Ovary (tissue), 9 donors: Measurements from ENCODE around the gene NECTIN2. TPM values are rescaled to one million over a fixed set of nuclear protein-coding genes. Genes with fewer than 3 reads are reported as not detected.

Experiments
- DNase-seq, 5 donors: peaks; one replicate each; pipeline ENCODE4 v3.0.0-alpha.2; 2019 to 2020
- H3K27ac ChIP-seq, 2 donors: fragments of 200-600 bp; one replicate each; pipeline versions ENCODE4 v1.5.1 to v1.8.0; 2019 to 2022
- H3K27me3 ChIP-seq: fragments of 200-600 bp; one replicate; pipeline ENCODE4 v1.8.0; 2022
- H3K36me3 ChIP-seq: fragments of 200-600 bp; sonication (generic); one replicate; pipeline ENCODE4 v1.5.1; 2019
- H3K4me1 ChIP-seq: one replicate; pipeline ENCODE4 v1.8.1; 2013; ENCODE audit warnings: mild to moderate bottlenecking, moderate library complexity; ENCODE audit not compliant: insufficient read depth
- H3K4me3 ChIP-seq: fragments of 200-600 bp; sonication (generic); one replicate; pipeline ENCODE4 v1.5.1; 2017
- H3K9me3 ChIP-seq, 2 donors: fragments of 200-600 bp in 1 of 2; sonication (generic) in 1 of 2; one replicate each; pipeline versions ENCODE4 v1.5.1 to v1.8.1; 2013 to 2019; ENCODE audit warnings: mild to moderate bottlenecking in 1 of 2, moderate library complexity in 1 of 2
- EP300 ChIP-seq: sonication (generic); formaldehyde crosslinking; IDR thresholded peaks from one replicate; pipeline ENCODE4 v1.6.1; 2017; ENCODE audit warnings: antibody characterized with exemption
- POLR2A ChIP-seq: fragments of 450-650 bp; IDR thresholded peaks from one replicate; pipeline ENCODE4 v1.6.1; 2017; ENCODE audit warnings: antibody characterized with exemption, mild to moderate bottlenecking, moderate library complexity
- WGBS, 3 donors: extraction: QIAGEN DNeasy Blood & Tissue Kit in 1 of 3; methylation state at CpG; one replicate each; pipeline versions ENCODE4 v1.1.5 to v1.1.7; 2013 to 2017; 5-methylcytosine and 5-hydroxymethylcytosine counted together
- intact Hi-C, 4 donors: fragments of 100-400 bp; cut with DNase I; formaldehyde crosslinking; loops; one replicate each; pipeline versions ENCODE4 v1.11.0 to v1.15.1; 2022 to 2023
- polyA plus RNA-seq, 2 donors: library from polyadenylated mRNA; stranded (reverse); fragments of 200-250 nt in 1 of 2; fragments of 350-450 nt in 1 of 2; fragmentation: Illumina TruSeq in 1 of 2; extraction: RNeasy Lipid Tissue Mini Kit (QIAGEN cat#74804) in 1 of 2; gene quantifications; one replicate each; pipeline ENCODE4 v1.2.3, GENCODE V29; 2013 to 2014
- total RNA-seq, 7 donors: library from RNA; depleted of rRNA in 2 of 7; stranded (reverse); fragments of >200 nt in 2 of 7; fragmentation: NEBNext Ultra II Directional in 3 of 7; extraction: Animal tissue kit (Norgen Biotek cat#: 25700) in 3 of 7; gene quantifications; one replicate each; pipeline versions ENCODE4 v1.1.0 to v1.2.4, GENCODE V29; 2016 to 2023
- TF ChIP-seq, protein P1 (sequence below), 3 donors: fragments of 450-650 bp in 2 of 3; fragments of 200-600 bp in 1 of 3; IDR thresholded peaks; one replicate each; pipeline versions ENCODE4 v1.5.1 to v1.8.0; 2016 to 2022; ENCODE audit warnings: antibody characterized with exemption in 3 of 3, mild to moderate bottlenecking in 1 of 3
- donor health status: DM: no; HTN: no; CAD: no; lungs with moderate emphysema.
- donor health status: DM: no; HTN: no; CAD: no.
- donor health status: Bipolar disorder and iron deficiency.
- donor health status: DM: yes; HTN: yes; CAD: no.
- donor health status: DM: no; HTN: no; CAD: no.
- donor health status: DM: yes; HTN: yes; CAD: no.

The NECTIN2 gene
- total and polyA plus RNA-seq, 9 donors = 37.8 to 185 (median 71.8) TPM

GRCh38 chr19:44800461-44800860 is 45.6 kb upstream of the NECTIN2 start:
- H3K4me1 ChIP-seq = no peaks in the 10 kb centered on the region
- intact Hi-C loops = loop anchor here in 2 of 4 donors (2.0 to 5.0 kb wide), 2 partner anchors 42 to 44 kb away; no protein-coding TSS in a partner anchor
- no peaks in the 10 kb centered on the region for H3K36me3 ChIP-seq
- DNase-seq = peak; percentile 83 to 92 (median 90)
- no peaks in the 10 kb centered on the region for H3K27me3 ChIP-seq
- no peaks in the 10 kb centered on the region for H3K9me3 ChIP-seq
- 2 to 11% (median 7%) methylated on average over 3 of the region's 3 CpGs for WGBS, 3 donors
- TF ChIP-seq, protein P1, sequence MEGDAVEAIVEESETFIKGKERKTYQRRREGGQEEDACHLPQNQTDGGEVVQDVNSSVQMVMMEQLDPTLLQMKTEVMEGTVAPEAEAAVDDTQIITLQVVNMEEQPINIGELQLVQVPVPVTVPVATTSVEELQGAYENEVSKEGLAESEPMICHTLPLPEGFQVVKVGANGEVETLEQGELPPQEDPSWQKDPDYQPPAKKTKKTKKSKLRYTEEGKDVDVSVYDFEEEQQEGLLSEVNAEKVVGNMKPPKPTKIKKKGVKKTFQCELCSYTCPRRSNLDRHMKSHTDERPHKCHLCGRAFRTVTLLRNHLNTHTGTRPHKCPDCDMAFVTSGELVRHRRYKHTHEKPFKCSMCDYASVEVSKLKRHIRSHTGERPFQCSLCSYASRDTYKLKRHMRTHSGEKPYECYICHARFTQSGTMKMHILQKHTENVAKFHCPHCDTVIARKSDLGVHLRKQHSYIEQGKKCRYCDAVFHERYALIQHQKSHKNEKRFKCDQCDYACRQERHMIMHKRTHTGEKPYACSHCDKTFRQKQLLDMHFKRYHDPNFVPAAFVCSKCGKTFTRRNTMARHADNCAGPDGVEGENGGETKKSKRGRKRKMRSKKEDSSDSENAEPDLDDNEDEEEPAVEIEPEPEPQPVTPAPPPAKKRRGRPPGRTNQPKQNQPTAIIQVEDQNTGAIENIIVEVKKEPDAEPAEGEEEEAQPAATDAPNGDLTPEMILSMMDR (IDR thresholded peaks at IDR 0.05) = peak; percentile 92 to 95 (median 95)
- TF ChIP-seq POLR2A (no peak), EP300 (no peak)
- no peak overlapping the region for H3K4me3 ChIP-seq
- H3K27ac ChIP-seq = no peak overlapping the region

DNA sequence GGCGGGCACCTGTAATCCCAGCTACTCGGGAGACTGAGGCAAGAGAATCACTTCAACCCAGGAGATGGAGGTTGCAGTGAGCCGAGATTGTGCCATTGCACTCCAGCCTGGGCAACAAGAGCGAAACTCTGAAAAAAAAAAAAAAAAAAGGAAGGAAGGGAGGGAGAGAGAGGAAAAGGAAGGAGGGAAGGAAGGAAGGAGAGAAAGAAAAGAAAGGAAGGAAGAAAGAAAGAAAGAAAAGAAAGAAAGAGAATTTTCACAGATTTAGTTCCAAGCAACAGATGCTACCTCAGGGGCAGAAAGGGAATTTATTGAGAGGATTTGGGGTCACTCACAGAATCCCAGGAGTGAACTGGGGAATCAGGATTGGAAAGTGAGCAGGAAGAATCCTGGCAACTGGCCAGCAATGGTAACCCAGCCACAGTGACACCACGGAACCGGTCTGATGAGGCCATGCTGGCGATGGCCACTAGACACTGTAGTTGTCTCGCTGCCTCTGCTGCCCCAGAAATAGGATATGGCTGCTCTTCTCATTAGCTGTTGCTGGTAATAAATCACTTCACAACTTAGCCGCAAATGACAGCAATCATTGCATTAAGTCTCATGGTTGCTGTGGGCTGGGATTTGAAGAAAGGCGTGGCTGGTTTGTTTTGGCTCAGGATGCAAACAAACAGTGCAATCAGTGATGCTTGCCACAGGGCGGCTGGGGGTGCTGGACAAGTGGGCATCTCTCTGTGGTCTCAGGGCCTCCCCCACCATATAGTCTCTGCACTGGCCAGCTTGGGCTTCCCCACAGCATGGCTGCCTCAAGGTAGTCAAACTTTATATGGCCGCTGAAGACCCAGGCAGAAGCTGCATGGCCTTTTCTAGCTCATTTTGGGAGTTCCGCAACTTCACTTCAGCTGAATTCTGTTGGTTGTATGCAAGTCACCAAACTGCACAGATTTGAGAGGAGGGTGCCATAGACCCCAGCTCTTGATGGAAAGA is 42.4 kb upstream of the NECTIN2 start:
- Histone ChIP-seq H3K9me3 (no peaks in the 10 kb centered on the region), H3K4me1 (peaks cover 8% of the 10 kb centered on the region), H3K4me3 (no peak overlapping the region), H3K36me3 (no peaks in the 10 kb centered on the region), H3K27ac (no peak overlapping the region), H3K27me3 (no peaks in the 10 kb centered on the region)
- WGBS, 3 donors = 90 to 94% (median 92%) methylated on average over 13 of the region's 13 CpGs
- no peak for TF ChIP-seq POLR2A
- TF ChIP-seq, protein P1 (IDR thresholded peaks at IDR 0.05) = no peak
- no peak for TF ChIP-seq EP300
- intact Hi-C loops = loop anchor here in 2 of 4 donors (2.0 to 5.0 kb wide), 2 partner anchors 39 to 41 kb away; no protein-coding TSS in a partner anchor
- no peak for DNase-seq

DNA sequence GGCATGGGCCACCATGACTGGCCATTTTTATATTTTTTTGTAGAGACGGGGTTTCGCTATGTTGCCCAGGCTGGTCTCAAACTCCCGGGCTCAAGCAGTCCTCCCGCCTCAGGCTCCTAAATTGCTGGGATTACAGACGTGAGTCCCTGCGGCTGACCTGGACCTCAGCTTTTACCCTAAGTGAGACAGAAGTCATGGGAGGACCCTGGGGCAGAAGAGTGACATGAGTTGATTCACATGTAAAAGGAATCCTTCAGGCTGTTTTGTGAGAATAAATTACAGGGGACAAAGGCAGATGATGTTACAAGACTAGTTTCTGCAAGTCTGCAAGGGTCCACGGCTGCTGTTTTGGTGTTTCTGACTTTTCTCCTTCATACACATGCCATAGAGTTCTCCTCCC is 39.8 kb upstream of the NECTIN2 start:
- Histone ChIP-seq H3K4me1 (peaks cover 13% of the 10 kb centered on the region), H3K27me3 (no peaks in the 10 kb centered on the region), H3K36me3 (no peaks in the 10 kb centered on the region), H3K27ac (no peak overlapping the region), H3K9me3 (no peaks in the 10 kb centered on the region), H3K4me3 (no peak overlapping the region)
- no peak for TF ChIP-seq EP300
- TF ChIP-seq, protein P1 (IDR thresholded peaks at IDR 0.05) = no peak
- no peak for TF ChIP-seq POLR2A
- WGBS, 3 donors = 76 to 85% (median 77%) methylated on average over 7 of the region's 7 CpGs
- intact Hi-C loops = loop anchor here in 1 of 4 donors (2.0 kb wide), 1 partner anchor 37 kb away; no protein-coding TSS in a partner anchor
- DNase-seq = no peak

DNA sequence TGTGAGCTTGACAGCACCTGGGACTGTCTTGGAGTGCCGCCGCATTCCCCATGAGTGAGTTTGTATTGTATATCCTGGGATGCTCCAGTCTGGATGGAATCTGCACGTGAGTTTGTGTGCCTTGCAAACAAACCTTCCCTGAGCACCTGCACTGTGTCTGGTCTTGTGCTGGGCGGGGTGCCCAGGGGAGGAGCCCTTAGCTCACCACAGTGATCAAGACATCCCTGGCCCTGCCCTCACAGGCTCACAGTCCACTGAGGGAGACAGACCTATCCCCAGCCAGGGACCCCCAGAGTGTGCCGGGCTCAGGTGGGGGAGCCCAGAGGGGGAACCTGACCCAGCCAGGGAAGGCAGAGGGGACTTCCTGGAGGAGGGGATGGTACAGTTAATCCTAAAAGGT is 38.9 kb upstream of the NECTIN2 start:
- H3K4me3 ChIP-seq = no peak overlapping the region
- TF ChIP-seq, protein P1 (IDR thresholded peaks at IDR 0.05) = no peak
- TF ChIP-seq EP300 (no peak), POLR2A (no peak)
- H3K27me3 ChIP-seq = no peaks in the 10 kb centered on the region
- WGBS, 3 donors = 54 to 62% (median 62%) methylated on average over 5 of the region's 5 CpGs
- intact Hi-C loops = loop anchor here in 1 of 4 donors (2.0 kb wide), 1 partner anchor 36 kb away; no protein-coding TSS in a partner anchor
- no peaks in the 10 kb centered on the region for H3K9me3 ChIP-seq
- no peaks in the 10 kb centered on the region for H3K36me3 ChIP-seq
- H3K4me1 ChIP-seq = peaks cover 13% of the 10 kb centered on the region
- no peak overlapping the region for H3K27ac ChIP-seq
- peak in 2 of 5 donors; percentile 30 to 53 for DNase-seq
